ENCODE results near the gene LIMD2. TPM values are rescaled to one million over a fixed set of nuclear protein-coding genes. Genes with fewer than 3 reads are reported as not detected.

The LIMD2 gene
- total and polyA plus RNA-seq, 2 of the 4 experiments (the other 2 are of a cell fraction), result 4.5 to 21.7 TPM

DNA sequence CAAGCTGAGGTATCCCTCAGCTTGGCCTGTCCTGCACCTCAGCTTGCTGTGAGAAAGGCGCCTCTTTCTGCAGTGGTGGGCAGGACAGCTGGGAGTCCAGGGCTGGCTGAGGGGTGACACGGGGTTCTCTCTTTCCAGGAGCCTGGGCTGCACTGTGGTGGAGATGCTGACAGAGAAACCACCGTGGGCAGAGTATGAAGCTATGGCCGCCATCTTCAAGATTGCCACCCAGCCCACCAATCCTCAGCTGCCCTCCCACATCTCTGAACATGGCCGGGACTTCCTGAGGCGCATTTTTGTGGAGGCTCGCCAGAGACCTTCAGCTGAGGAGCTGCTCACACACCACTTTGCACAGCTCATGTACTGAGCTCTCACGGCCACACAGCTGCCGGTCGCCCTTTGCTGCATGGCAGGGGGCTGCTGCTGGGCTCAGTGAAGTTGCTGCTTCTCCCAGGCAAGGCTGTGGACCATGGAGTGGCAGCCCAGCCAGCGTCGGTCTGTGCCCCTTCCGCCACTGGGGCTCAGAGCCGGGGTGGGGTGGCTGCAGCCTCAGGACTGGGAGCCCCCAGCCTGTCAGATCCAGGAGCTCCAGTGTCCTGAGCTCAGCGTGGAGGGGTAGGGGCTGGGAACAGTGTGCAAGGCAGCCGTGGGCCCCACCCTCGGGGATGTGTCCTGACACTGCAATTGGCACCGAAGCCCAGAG, 6.4 kb downstream of the LIMD2 start:
- TF ChIP-seq MAZ (IDR thresholded peaks at IDR 0.05; ENCODE audit: borderline replicate concordance, low read depth, low read length) (no peak), CHD1 (IDR thresholded peaks at IDR 0.05; ENCODE audit: low read depth, low read length) (no peak)
- peaks cover 0 to 13% of the 10 kb centered on the region in 2 experiments; a peak in 1 of 4 replicates for H3K79me1 ChIP-seq (ENCODE audit: low read depth in 1 of 2, low read length in 2 of 2)
- H2BK120ac ChIP-seq (ENCODE audit: low read depth, low read length), result no peak overlapping the region
- H3K9ac ChIP-seq (ENCODE audit: low read depth, low read length), result no peak overlapping the region
- intact Hi-C loops (cut with micrococcal nuclease), result no loop called here
- dilution Hi-C loops (cut with HindIII; ENCODE audit: low sequenced_read_pairs, unreplicated experiment), result no loop called here
- H4K5ac ChIP-seq (ENCODE audit: low read depth, low read length), result no peak overlapping the region
- no TSS peak for BruUV-seq (replicated peaks)
- ChIA-PET POLR2A (ENCODE audit: unreplicated experiment) (no interaction called here), CTCF (no interaction called here)
- peaks cover 52% of the 10 kb centered on the region for H3K36me3 ChIP-seq (ENCODE audit: control insufficient read depth, insufficient read depth, low read length)
- H3K4me1 ChIP-seq (ENCODE audit: control insufficient read depth, insufficient read depth, low read length), result no peaks in the 10 kb centered on the region
- no peak for DNase-seq
- H3K18ac ChIP-seq (ENCODE audit: low read depth, low read length), result no peak overlapping the region
- no peaks in the 10 kb centered on the region for H3K27me3 ChIP-seq (ENCODE audit: control insufficient read depth, insufficient read depth, low read length)
- no peak overlapping the region for H3K27ac ChIP-seq (ENCODE audit: insufficient read depth, low read length)
- H2AK5ac ChIP-seq (ENCODE audit: low read depth, low read length), result no peak overlapping the region
- 94% methylated on average over 3 of the region's 18 CpGs; no CpG with 5 or more reads in 1 of the 2 experiments for WGBS, 2 experiments (ENCODE audit: extremely low coverage in 2 of 2, insufficient read length in 1 of 2)
- in situ Hi-C loops (cut with MboI; ENCODE audit: low sequenced_read_pairs), result no loop called here
- H4K8ac ChIP-seq (ENCODE audit: low read depth in 2 of 2, low read length in 2 of 2), result no peak overlapping the region
- no peak overlapping the region for H3K23ac ChIP-seq (ENCODE audit: low read depth, low read length)
- H2BK5ac ChIP-seq (ENCODE audit: low read depth, low read length, poor library complexity, severe bottlenecking), result no peak overlapping the region
- no peak overlapping the region for H2AFZ ChIP-seq (replicated peaks; ENCODE audit: low read length, poor library complexity)
- no peak overlapping the region for H3K4me2 ChIP-seq (ENCODE audit: low read depth, low read length)
- no peak overlapping the region for H3K56ac ChIP-seq (ENCODE audit: extremely low read depth, insufficient read depth, low read length)
- peaks cover 5% of the 10 kb centered on the region for H4K20me1 ChIP-seq (ENCODE audit: insufficient read depth, low read length)
- no peak overlapping the region for H3K4ac ChIP-seq (ENCODE audit: low read depth, low read length)
- no peaks in the 10 kb centered on the region for H3K9me3 ChIP-seq (ENCODE audit: control insufficient read depth, insufficient read depth, low read length)
- peaks cover 4% of the 10 kb centered on the region; the same call in 1 of the 2 replicates for H3K9me1 ChIP-seq (ENCODE audit: insufficient read depth, low read length)
- H4K91ac ChIP-seq (ENCODE audit: insufficient read depth, low read depth, low read length), result no peak overlapping the region
- no peak overlapping the region for H2BK15ac ChIP-seq (ENCODE audit: low read depth, low read length)
- H2BK20ac ChIP-seq (ENCODE audit: low read depth, low read length), result no peak overlapping the region
- H2AK9ac ChIP-seq (replicated peaks; ENCODE audit: low read depth, low read length, poor library complexity), result peak overlapping the region; percentile 72
- no peak for ATAC-seq (ENCODE audit: low read depth)
- H3K14ac ChIP-seq (replicated peaks; ENCODE audit: low read depth, low read length), result no peak overlapping the region
- no peak overlapping the region for H3K4me3 ChIP-seq (ENCODE audit: insufficient read depth, low read depth, low read length)
